K562 (cell line): ENCODE data around the gene REM1. TPM values are rescaled to one million over a fixed set of nuclear protein-coding genes. Genes with fewer than 3 reads are reported as not detected.
A peak's percentile ranks its signal among the peaks of the same experiment; 100 is the strongest.

Experiments
- HSF4 ChIP-seq: fragments of 250-450 bp; sonication (Bioruptor Pico); IDR thresholded peaks from 2 replicates; pipeline ENCODE4 v2.1.2; 2022; ENCODE audit warnings: mild to moderate bottlenecking, moderate library complexity, borderline replicate concordance
- OTX1 ChIP-seq: fragments of 450-650 bp; formaldehyde crosslinking; IDR thresholded peaks from 2 replicates; pipeline ENCODE4 v1.4.0; 2022; ENCODE audit warnings: mild to moderate bottlenecking
- ZNF41 ChIP-seq: fragments of 250-450 bp; sonication (Bioruptor Pico); conservative IDR thresholded peaks from 2 replicates; pipeline ENCODE4 v1.4.0; 2020; ENCODE audit warnings: mild to moderate bottlenecking
- ZSCAN32 ChIP-seq: fragments of 450-650 bp; formaldehyde crosslinking; IDR thresholded peaks from 2 replicates; pipeline ENCODE4 v1.4.0; 2020; ENCODE audit warnings: mild to moderate bottlenecking, moderate library complexity
- polyA plus RNA-seq, 8 experiments: library from polyadenylated mRNA; depleted of rRNA in 4 of 8; stranded (reverse) in 5 of 8; unstranded in 3 of 8; fragments of >200 nt; fragmentation: Nextera tagmentation in 2 of 8; fragmentation: Illumina TruSeq in 1 of 8; extraction: Ambion mirVana in 2 of 8; extraction: Trizol in 1 of 8; gene quantifications; 2 replicates each; pipeline versions ENCODE4 v1.2.1 to v1.2.3, GENCODE V29; 2011 to 2014; ENCODE audit warnings: inconsistent platforms in 1 of 8, missing spikeins in 1 of 8
- total RNA-seq, 7 experiments: library from RNA; depleted of rRNA in 6 of 7; stranded (reverse); fragments of >200 nt in 6 of 7; fragmentation: Illumina TruSeq in 2 of 7; extraction: Trizol in 2 of 7; gene quantifications; 2 replicates each; pipeline versions ENCODE4 v1.2.1 to v1.2.3, GENCODE V29; 2011 to 2021; ENCODE audit warnings: low replicate concordance in 1 of 7
- TF ChIP-seq, protein P1 (sequence below): fragments of 450-650 bp; IDR thresholded peaks from 2 replicates; pipeline ENCODE4 v1.6.1; 2016; ENCODE audit warnings: mild to moderate bottlenecking, moderate library complexity
- TF ChIP-seq, protein P2 (sequence below): fragments of 250-450 bp; sonication (Bioruptor Pico); IDR thresholded peaks from 2 replicates; pipeline ENCODE4 v1.4.0; 2020; ENCODE audit warnings: mild to moderate bottlenecking
- TF ChIP-seq, protein P3 (sequence below): sonication (generic); formaldehyde crosslinking; IDR thresholded peaks from 2 replicates; pipeline ENCODE4 v1.8.1; 2022; ENCODE audit warnings: missing genetic modification reagents
- TF ChIP-seq, protein P4 (sequence below), 2 experiments: IDR thresholded peaks in 1 of 2; conservative IDR thresholded peaks in 1 of 2; 2 replicates each; pipeline ENCODE4 v1.6.1; 2016; ENCODE audit warnings: low read depth in 2 of 2, mild to moderate bottlenecking in 1 of 2, missing compliant biosample characterization in 1 of 2, missing genetic modification characterization in 1 of 2, moderate library complexity in 1 of 2

The REM1 gene
- total and polyA plus RNA-seq, 9 of the 15 experiments (the other 6 are each of a cell fraction or from before 2014, with no cell fraction given): not detected

DNA sequence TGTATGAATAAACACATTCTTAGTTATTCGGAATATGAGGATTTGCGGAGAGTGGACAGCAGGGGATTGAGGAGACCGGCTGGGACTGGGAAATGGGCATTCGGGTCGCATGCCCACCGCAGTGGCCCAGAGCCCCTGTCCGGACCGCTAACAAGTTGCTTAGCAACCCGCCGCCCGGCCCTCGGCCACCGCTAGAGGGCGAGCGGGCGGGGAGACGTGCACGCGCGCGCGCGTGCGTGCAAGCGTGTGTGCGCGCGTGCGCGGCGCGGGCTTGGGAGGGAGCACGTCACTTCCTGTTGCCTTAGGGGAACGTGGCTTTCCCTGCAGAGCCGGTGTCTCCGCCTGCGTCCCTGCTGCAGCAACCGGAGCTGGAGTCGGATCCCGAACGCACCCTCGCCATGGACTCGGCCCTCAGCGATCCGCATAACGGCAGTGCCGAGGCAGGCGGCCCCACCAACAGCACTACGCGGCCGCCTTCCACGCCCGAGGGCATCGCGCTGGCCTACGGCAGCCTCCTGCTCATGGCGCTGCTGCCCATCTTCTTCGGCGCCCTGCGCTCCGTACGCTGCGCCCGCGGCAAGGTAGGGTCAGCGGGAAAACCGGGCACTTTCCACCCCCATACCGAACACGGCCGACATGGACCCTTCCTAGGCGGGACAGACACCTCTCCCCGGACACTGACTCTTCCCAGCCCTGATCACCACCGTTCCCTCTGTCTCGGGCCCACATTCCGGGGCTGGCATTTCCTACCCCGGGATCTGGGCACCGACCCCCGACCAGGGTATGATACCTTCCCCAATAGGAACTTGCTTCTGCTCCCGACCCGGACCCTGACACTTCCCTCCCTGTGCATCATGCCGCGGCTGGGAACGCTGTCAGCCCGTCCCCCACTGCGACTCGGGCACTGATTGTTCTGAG lies 39.3 kb downstream of the REM1 start, which contains the start of gene HM13 (continued):
- TF ChIP-seq, protein P1, sequence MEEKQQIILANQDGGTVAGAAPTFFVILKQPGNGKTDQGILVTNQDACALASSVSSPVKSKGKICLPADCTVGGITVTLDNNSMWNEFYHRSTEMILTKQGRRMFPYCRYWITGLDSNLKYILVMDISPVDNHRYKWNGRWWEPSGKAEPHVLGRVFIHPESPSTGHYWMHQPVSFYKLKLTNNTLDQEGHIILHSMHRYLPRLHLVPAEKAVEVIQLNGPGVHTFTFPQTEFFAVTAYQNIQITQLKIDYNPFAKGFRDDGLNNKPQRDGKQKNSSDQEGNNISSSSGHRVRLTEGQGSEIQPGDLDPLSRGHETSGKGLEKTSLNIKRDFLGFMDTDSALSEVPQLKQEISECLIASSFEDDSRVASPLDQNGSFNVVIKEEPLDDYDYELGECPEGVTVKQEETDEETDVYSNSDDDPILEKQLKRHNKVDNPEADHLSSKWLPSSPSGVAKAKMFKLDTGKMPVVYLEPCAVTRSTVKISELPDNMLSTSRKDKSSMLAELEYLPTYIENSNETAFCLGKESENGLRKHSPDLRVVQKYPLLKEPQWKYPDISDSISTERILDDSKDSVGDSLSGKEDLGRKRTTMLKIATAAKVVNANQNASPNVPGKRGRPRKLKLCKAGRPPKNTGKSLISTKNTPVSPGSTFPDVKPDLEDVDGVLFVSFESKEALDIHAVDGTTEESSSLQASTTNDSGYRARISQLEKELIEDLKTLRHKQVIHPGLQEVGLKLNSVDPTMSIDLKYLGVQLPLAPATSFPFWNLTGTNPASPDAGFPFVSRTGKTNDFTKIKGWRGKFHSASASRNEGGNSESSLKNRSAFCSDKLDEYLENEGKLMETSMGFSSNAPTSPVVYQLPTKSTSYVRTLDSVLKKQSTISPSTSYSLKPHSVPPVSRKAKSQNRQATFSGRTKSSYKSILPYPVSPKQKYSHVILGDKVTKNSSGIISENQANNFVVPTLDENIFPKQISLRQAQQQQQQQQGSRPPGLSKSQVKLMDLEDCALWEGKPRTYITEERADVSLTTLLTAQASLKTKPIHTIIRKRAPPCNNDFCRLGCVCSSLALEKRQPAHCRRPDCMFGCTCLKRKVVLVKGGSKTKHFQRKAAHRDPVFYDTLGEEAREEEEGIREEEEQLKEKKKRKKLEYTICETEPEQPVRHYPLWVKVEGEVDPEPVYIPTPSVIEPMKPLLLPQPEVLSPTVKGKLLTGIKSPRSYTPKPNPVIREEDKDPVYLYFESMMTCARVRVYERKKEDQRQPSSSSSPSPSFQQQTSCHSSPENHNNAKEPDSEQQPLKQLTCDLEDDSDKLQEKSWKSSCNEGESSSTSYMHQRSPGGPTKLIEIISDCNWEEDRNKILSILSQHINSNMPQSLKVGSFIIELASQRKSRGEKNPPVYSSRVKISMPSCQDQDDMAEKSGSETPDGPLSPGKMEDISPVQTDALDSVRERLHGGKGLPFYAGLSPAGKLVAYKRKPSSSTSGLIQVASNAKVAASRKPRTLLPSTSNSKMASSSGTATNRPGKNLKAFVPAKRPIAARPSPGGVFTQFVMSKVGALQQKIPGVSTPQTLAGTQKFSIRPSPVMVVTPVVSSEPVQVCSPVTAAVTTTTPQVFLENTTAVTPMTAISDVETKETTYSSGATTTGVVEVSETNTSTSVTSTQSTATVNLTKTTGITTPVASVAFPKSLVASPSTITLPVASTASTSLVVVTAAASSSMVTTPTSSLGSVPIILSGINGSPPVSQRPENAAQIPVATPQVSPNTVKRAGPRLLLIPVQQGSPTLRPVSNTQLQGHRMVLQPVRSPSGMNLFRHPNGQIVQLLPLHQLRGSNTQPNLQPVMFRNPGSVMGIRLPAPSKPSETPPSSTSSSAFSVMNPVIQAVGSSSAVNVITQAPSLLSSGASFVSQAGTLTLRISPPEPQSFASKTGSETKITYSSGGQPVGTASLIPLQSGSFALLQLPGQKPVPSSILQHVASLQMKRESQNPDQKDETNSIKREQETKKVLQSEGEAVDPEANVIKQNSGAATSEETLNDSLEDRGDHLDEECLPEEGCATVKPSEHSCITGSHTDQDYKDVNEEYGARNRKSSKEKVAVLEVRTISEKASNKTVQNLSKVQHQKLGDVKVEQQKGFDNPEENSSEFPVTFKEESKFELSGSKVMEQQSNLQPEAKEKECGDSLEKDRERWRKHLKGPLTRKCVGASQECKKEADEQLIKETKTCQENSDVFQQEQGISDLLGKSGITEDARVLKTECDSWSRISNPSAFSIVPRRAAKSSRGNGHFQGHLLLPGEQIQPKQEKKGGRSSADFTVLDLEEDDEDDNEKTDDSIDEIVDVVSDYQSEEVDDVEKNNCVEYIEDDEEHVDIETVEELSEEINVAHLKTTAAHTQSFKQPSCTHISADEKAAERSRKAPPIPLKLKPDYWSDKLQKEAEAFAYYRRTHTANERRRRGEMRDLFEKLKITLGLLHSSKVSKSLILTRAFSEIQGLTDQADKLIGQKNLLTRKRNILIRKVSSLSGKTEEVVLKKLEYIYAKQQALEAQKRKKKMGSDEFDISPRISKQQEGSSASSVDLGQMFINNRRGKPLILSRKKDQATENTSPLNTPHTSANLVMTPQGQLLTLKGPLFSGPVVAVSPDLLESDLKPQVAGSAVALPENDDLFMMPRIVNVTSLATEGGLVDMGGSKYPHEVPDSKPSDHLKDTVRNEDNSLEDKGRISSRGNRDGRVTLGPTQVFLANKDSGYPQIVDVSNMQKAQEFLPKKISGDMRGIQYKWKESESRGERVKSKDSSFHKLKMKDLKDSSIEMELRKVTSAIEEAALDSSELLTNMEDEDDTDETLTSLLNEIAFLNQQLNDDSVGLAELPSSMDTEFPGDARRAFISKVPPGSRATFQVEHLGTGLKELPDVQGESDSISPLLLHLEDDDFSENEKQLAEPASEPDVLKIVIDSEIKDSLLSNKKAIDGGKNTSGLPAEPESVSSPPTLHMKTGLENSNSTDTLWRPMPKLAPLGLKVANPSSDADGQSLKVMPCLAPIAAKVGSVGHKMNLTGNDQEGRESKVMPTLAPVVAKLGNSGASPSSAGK: peak; percentile 41; the same call in 1 of the 2 replicates
- TF ChIP-seq, protein P2, sequence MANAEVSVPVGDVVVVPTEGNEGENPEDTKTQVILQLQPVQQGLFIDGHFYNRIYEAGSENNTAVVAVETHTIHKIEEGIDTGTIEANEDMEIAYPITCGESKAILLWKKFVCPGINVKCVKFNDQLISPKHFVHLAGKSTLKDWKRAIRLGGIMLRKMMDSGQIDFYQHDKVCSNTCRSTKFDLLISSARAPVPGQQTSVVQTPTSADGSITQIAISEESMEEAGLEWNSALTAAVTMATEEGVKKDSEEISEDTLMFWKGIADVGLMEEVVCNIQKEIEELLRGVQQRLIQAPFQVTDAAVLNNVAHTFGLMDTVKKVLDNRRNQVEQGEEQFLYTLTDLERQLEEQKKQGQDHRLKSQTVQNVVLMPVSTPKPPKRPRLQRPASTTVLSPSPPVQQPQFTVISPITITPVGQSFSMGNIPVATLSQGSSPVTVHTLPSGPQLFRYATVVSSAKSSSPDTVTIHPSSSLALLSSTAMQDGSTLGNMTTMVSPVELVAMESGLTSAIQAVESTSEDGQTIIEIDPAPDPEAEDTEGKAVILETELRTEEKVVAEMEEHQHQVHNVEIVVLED: peak; percentile 91
- TF ChIP-seq, protein P3, sequence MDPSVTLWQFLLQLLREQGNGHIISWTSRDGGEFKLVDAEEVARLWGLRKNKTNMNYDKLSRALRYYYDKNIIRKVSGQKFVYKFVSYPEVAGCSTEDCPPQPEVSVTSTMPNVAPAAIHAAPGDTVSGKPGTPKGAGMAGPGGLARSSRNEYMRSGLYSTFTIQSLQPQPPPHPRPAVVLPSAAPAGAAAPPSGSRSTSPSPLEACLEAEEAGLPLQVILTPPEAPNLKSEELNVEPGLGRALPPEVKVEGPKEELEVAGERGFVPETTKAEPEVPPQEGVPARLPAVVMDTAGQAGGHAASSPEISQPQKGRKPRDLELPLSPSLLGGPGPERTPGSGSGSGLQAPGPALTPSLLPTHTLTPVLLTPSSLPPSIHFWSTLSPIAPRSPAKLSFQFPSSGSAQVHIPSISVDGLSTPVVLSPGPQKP (CRISPR knock-in tag): no peak
- TF ChIP-seq OTX1 (no peak), ZSCAN32 (CRISPR knock-in tag) (no peak), HSF4 (no peak; the same call in 1 of the 2 replicates), ZNF41 (peak; percentile 39; the same call in 1 of the 2 replicates)
- TF ChIP-seq, protein P4, sequence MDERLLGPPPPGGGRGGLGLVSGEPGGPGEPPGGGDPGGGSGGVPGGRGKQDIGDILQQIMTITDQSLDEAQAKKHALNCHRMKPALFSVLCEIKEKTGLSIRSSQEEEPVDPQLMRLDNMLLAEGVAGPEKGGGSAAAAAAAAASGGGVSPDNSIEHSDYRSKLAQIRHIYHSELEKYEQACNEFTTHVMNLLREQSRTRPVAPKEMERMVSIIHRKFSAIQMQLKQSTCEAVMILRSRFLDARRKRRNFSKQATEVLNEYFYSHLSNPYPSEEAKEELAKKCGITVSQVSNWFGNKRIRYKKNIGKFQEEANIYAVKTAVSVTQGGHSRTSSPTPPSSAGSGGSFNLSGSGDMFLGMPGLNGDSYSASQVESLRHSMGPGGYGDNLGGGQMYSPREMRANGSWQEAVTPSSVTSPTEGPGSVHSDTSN (CRISPR knock-in tag; IDR thresholded peaks at IDR 0.05; ENCODE audit: low read depth): 0 out of 2 replicates have a peak, but pooled peaks have one; percentile 17
- TF ChIP-seq, protein P4 (tag; conservative IDR thresholded peaks at IDR 0.05; ENCODE audit: low read depth): no peak
